ENCODE results near the gene HCK. TPM values are rescaled to one million over a fixed set of nuclear protein-coding genes. Genes with fewer than 3 reads are reported as not detected.

HCK gene
- polyA plus RNA-seq, 1 experiment = 0.05 TPM

GRCh38 chr20:32052778-32053362, 828 bp downstream of the HCK start:
- DNase-seq (ENCODE audit: low read depth) = no peak
- ChIA-PET CTCF (no interaction called here), POLR2A (no interaction called here)
- no peak for TF ChIP-seq CTCF (IDR thresholded peaks at IDR 0.05; ENCODE audit: insufficient read depth, low read depth, low read length)
- H3K36me3 ChIP-seq (ENCODE audit: control insufficient read depth, insufficient read depth, low read length) = no peaks in the 10 kb centered on the region
- no peak overlapping the region for H3K4me3 ChIP-seq (ENCODE audit: low read depth, low read length)
- H3K27me3 ChIP-seq (ENCODE audit: control insufficient read depth, insufficient read depth, low read length) = peaks cover 38% of the 10 kb centered on the region

GRCh38 chr20:32053648-32054047, 1.6 kb downstream of the HCK start:
- peaks cover 40% of the 10 kb centered on the region for H3K27me3 ChIP-seq (ENCODE audit: control insufficient read depth, insufficient read depth, low read length)
- ChIA-PET CTCF (no interaction called here), POLR2A (no interaction called here)
- TF ChIP-seq CTCF (IDR thresholded peaks at IDR 0.05; ENCODE audit: insufficient read depth, low read depth, low read length) = no peak
- DNase-seq (ENCODE audit: low read depth) = no peak
- H3K36me3 ChIP-seq (ENCODE audit: control insufficient read depth, insufficient read depth, low read length) = no peaks in the 10 kb centered on the region
- H3K4me3 ChIP-seq (ENCODE audit: low read depth, low read length) = no peak overlapping the region

- Histone ChIP-seq H3K36me3 (ENCODE audit: control insufficient read depth, insufficient read depth, low read length) (no peaks in the 10 kb centered on the region), H3K4me3 (ENCODE audit: low read depth, low read length) (no peak overlapping the region), H3K27me3 (ENCODE audit: control insufficient read depth, insufficient read depth, low read length) (peaks cover 35% of the 10 kb centered on the region)
- ChIA-PET POLR2A (no interaction called here), CTCF (interaction anchor here (0.7 to 1.3 kb wide), 3 partner anchors 14 to 26 kb away, joined by 3 to 8 read pairs (median 3); no protein-coding TSS in a partner anchor)
- DNase-seq (ENCODE audit: low read depth) = no peak
- TF ChIP-seq CTCF (IDR thresholded peaks at IDR 0.05; ENCODE audit: insufficient read depth, low read depth, low read length) = no peak
These were observed 4.9 kb downstream of the HCK start for GRCh38 chr20:32056708-32057483.

- H3K27me3 ChIP-seq (ENCODE audit: control insufficient read depth, insufficient read depth, low read length) = peaks cover 31% of the 10 kb centered on the region
- ChIA-PET POLR2A (no interaction called here), CTCF (interaction anchor here (0.7 to 1.3 kb wide), 3 partner anchors 14 to 27 kb away, joined by 3 to 8 read pairs (median 3); no protein-coding TSS in a partner anchor)
- no peak for TF ChIP-seq CTCF (IDR thresholded peaks at IDR 0.05; ENCODE audit: insufficient read depth, low read depth, low read length)
- no peak overlapping the region for H3K4me3 ChIP-seq (ENCODE audit: low read depth, low read length)
- DNase-seq (ENCODE audit: low read depth) = no peak
- H3K36me3 ChIP-seq (ENCODE audit: control insufficient read depth, insufficient read depth, low read length) = no peaks in the 10 kb centered on the region
These were observed 5.7 kb downstream of the HCK start for GRCh38 chr20:32057656-32058184.

- no peaks in the 10 kb centered on the region for H3K36me3 ChIP-seq (ENCODE audit: control insufficient read depth, insufficient read depth, low read length)
- CTCF ChIA-PET = no interaction called here
- no peak for TF ChIP-seq CTCF (IDR thresholded peaks at IDR 0.05; ENCODE audit: insufficient read depth, low read depth, low read length)
- POLR2A ChIA-PET = no interaction called here
- peaks cover 23% of the 10 kb centered on the region for H3K27me3 ChIP-seq (ENCODE audit: control insufficient read depth, insufficient read depth, low read length)
- no peak for DNase-seq (ENCODE audit: low read depth)
- H3K4me3 ChIP-seq (ENCODE audit: low read depth, low read length) = no peak overlapping the region
These were observed 7.1 kb downstream of the HCK start for GRCh38 chr20:32059189-32059588.
